Trophoblast cell (in vitro differentiated cells and primary cell): ENCODE results near the gene OCSTAMP.

ENCODE experiments used
- DNase-seq, 2 donors: peaks; one replicate each; pipeline ENCODE4 v3.0.0-alpha.2; 2016
- H2AFZ ChIP-seq: 2 replicates; pipeline ENCODE4 v1.6.1; 2013; ENCODE audit warnings: low read length, moderate library complexity, mild to moderate bottlenecking; ENCODE audit not compliant: insufficient read depth, poor library complexity
- H2AK5ac ChIP-seq: 2 replicates; pipeline ENCODE4 v1.6.1; 2013; ENCODE audit warnings: mild to moderate bottlenecking, low read length
- H2BK120ac ChIP-seq: 2 replicates; pipeline ENCODE4 v1.6.1; 2013; ENCODE audit warnings: low read length, mild to moderate bottlenecking, moderate library complexity; ENCODE audit not compliant: insufficient read depth, poor library complexity
- H2BK12ac ChIP-seq: 2 replicates; pipeline ENCODE4 v1.6.1; 2013; ENCODE audit warnings: mild to moderate bottlenecking, low read length, moderate library complexity
- H2BK5ac ChIP-seq: 2 replicates; pipeline ENCODE4 v1.6.1; 2013; ENCODE audit warnings: low read length, low read depth, moderate library complexity, mild to moderate bottlenecking; ENCODE audit not compliant: poor library complexity
- H3K14ac ChIP-seq: 2 replicates; pipeline ENCODE4 v1.6.1; 2013; ENCODE audit warnings: mild to moderate bottlenecking, low read length
- H3K18ac ChIP-seq: 2 replicates; pipeline ENCODE4 v1.6.1; 2013; ENCODE audit warnings: mild to moderate bottlenecking, low read length
- H3K23ac ChIP-seq: 2 replicates; pipeline ENCODE4 v1.6.1; 2013; ENCODE audit warnings: low read length
- H3K27ac ChIP-seq: 2 replicates; pipeline ENCODE4 v1.5.1; 2013; ENCODE audit warnings: low read depth, mild to moderate bottlenecking, inconsistent platforms, low read length, moderate library complexity
- H3K27me3 ChIP-seq: 2 replicates; pipeline ENCODE4 v1.6.1; 2013; ENCODE audit warnings: inconsistent platforms, mild to moderate bottlenecking, low read length, moderate library complexity; ENCODE audit not compliant: insufficient read depth
- H3K36me3 ChIP-seq, 2 experiments: 1 replicate in 1 of 2; 2 replicates in 1 of 2; pipeline ENCODE4 v1.6.1; 2013; ENCODE audit warnings: low read length in 2 of 2, mild to moderate bottlenecking in 2 of 2, moderate library complexity in 1 of 2; ENCODE audit not compliant: insufficient read depth in 2 of 2, control insufficient read depth in 1 of 2
- H3K4ac ChIP-seq: 2 replicates; pipeline ENCODE4 v1.6.1; 2013; ENCODE audit warnings: low read depth, mild to moderate bottlenecking, low read length, moderate library complexity
- H3K4me1 ChIP-seq, 2 experiments: 1 replicate in 1 of 2; 2 replicates in 1 of 2; pipeline ENCODE4 v1.6.1; 2013; ENCODE audit warnings: low read length in 2 of 2, mild to moderate bottlenecking in 2 of 2, moderate library complexity in 1 of 2; ENCODE audit not compliant: insufficient read depth in 2 of 2, control insufficient read depth in 1 of 2
- H3K4me2 ChIP-seq: 2 replicates; pipeline ENCODE4 v1.6.1; 2013; ENCODE audit warnings: inconsistent platforms, mild to moderate bottlenecking, low read length, moderate library complexity
- H3K4me3 ChIP-seq: 2 replicates; pipeline ENCODE4 v1.5.1; 2013; ENCODE audit warnings: mild to moderate bottlenecking, low read depth, low read length, inconsistent platforms
- H3K79me1 ChIP-seq: one replicate; pipeline ENCODE4 v1.6.1; 2013; ENCODE audit warnings: low read length
- H3K79me2 ChIP-seq: 2 replicates; pipeline ENCODE4 v1.6.1; 2013; ENCODE audit warnings: low read length, mild to moderate bottlenecking; ENCODE audit not compliant: control insufficient read depth, insufficient read depth, poor library complexity
- H3K9ac ChIP-seq: 2 replicates; pipeline ENCODE4 v1.6.1; 2013; ENCODE audit warnings: mild to moderate bottlenecking, low read length
- H3K9me3 ChIP-seq: 2 replicates; pipeline ENCODE4 v1.6.1; 2013; ENCODE audit warnings: low read depth, mild to moderate bottlenecking, control low read depth, inconsistent platforms, low read length; ENCODE audit not compliant: insufficient read depth
- H4K12ac ChIP-seq: 2 replicates; pipeline ENCODE4 v1.6.1; 2013; ENCODE audit warnings: low read depth, mild to moderate bottlenecking, low read length, moderate library complexity
- H4K8ac ChIP-seq: 2 replicates; pipeline ENCODE4 v1.6.1; 2013; ENCODE audit warnings: low read depth, mild to moderate bottlenecking, low read length, moderate library complexity
- H4K91ac ChIP-seq: one replicate; pipeline ENCODE4 v1.6.1; 2013; ENCODE audit warnings: low read depth, mild to moderate bottlenecking, low read length, moderate library complexity
- WGBS: extraction: QIAGEN DNeasy Blood & Tissue Kit; methylation state at CpG from one replicate; pipeline ENCODE4 v1.1.7; 2013; ENCODE audit warnings: missing lambda C conversion rate; ENCODE audit not compliant: insufficient read length, insufficient coverage; ENCODE audit errors: extremely low coverage; 5-methylcytosine and 5-hydroxymethylcytosine counted together

OCSTAMP gene

GRCh38 chr20:46572790-46573189 is 22.3 kb upstream of the OCSTAMP start:
- DNase-seq = no peak
- WGBS = no CpG with 5 or more reads among the region's 3 CpGs
- H3K4ac ChIP-seq = no peak overlapping the region
- no peaks in the 10 kb centered on the region for H3K4me1 ChIP-seq
- H3K9me3 ChIP-seq = no peaks in the 10 kb centered on the region
- no peak overlapping the region for H4K12ac ChIP-seq
- H2AFZ ChIP-seq = no peak overlapping the region
- H4K8ac ChIP-seq = no peak overlapping the region
- H3K18ac ChIP-seq = no peak overlapping the region
- no peaks in the 10 kb centered on the region for H3K27me3 ChIP-seq
- H2BK120ac ChIP-seq = no peak overlapping the region
- no peak overlapping the region for H2BK5ac ChIP-seq
- H3K9ac ChIP-seq = no peak overlapping the region
- H4K91ac ChIP-seq = no peak overlapping the region
- no peak overlapping the region for H3K4me3 ChIP-seq
- no peak overlapping the region for H2BK12ac ChIP-seq
- no peaks in the 10 kb centered on the region for H3K79me1 ChIP-seq
- no peak overlapping the region for H3K23ac ChIP-seq
- no peak overlapping the region for H2AK5ac ChIP-seq
- no peak overlapping the region for H3K27ac ChIP-seq
- no peak overlapping the region for H3K4me2 ChIP-seq
- H3K79me2 ChIP-seq = no peaks in the 10 kb centered on the region
- no peak overlapping the region for H3K14ac ChIP-seq
- H3K36me3 ChIP-seq = no peaks in the 10 kb centered on the region

DNA sequence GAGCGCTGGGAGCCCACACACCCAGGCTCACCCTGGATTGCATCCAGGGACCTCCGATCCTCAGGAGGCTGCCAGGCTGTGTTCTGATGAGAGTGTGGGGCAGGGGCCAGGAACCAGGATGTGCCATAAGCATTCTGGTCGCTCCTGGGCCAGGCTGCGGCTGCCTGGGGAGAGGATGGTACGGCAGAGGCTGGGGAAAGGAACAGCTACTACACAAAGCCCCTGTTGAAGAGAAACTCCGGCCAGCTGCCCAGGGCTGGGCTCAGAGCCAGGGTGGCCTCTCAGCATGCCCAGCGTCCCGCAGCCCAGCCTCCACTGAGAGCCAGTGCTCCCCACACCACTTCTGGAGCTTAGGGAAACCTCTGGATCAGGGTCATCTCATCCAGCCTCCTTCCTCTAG is 21.7 kb upstream of the OCSTAMP start:
- Histone ChIP-seq H3K27ac (no peak overlapping the region), H3K4me1 (no peaks in the 10 kb centered on the region), H3K18ac (no peak overlapping the region), H2BK5ac (no peak overlapping the region), H2BK12ac (no peak overlapping the region), H3K4me3 (no peak overlapping the region), H4K12ac (no peak overlapping the region), H3K27me3 (no peaks in the 10 kb centered on the region), H3K79me1 (no peaks in the 10 kb centered on the region), H2AK5ac (no peak overlapping the region), H3K23ac (no peak overlapping the region), H3K36me3 (no peaks in the 10 kb centered on the region), H3K14ac (no peak overlapping the region), H4K8ac (no peak overlapping the region), H3K4ac (no peak overlapping the region), H2AFZ (no peak overlapping the region), H3K9me3 (no peaks in the 10 kb centered on the region), H2BK120ac (no peak overlapping the region), H4K91ac (no peak overlapping the region), H3K79me2 (no peaks in the 10 kb centered on the region), H3K9ac (no peak overlapping the region), H3K4me2 (no peak overlapping the region)
- no peak for DNase-seq
- no CpG with 5 or more reads among the region's 8 CpGs for WGBS

DNA sequence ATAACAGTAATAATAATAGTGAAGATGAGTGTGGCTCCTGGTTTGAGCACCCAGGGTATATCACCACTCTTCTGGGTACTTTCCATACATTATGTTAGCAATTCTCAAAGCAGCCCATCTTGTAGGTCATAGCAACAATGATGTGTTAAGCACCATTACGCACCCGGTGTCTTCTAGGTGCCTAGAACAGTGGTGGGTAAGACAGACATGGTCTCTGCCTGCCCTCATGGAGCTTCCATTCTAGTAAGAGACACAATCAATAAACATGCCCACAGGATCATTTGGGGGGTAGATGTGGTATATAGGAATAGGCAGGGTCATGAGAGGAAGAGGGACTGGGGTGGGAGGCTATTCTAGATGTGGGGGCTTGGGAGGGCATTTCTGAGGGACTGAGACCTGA is 21.0 kb upstream of the OCSTAMP start:
- Histone ChIP-seq H3K4ac (no peak overlapping the region), H3K9ac (no peak overlapping the region), H3K79me2 (no peaks in the 10 kb centered on the region), H3K23ac (no peak overlapping the region), H3K14ac (no peak overlapping the region), H2BK5ac (no peak overlapping the region), H3K27me3 (no peaks in the 10 kb centered on the region), H2AK5ac (no peak overlapping the region), H3K79me1 (no peaks in the 10 kb centered on the region), H2BK12ac (no peak overlapping the region), H3K4me2 (no peak overlapping the region), H2BK120ac (no peak overlapping the region), H3K4me3 (no peak overlapping the region), H3K27ac (no peak overlapping the region), H4K8ac (no peak overlapping the region), H3K36me3 (no peaks in the 10 kb centered on the region), H3K9me3 (no peaks in the 10 kb centered on the region), H4K12ac (no peak overlapping the region), H3K4me1 (no peaks in the 10 kb centered on the region), H2AFZ (no peak overlapping the region), H4K91ac (no peak overlapping the region), H3K18ac (no peak overlapping the region)
- WGBS = no CpG with 5 or more reads among the region's 2 CpGs
- no peak for DNase-seq

DNA sequence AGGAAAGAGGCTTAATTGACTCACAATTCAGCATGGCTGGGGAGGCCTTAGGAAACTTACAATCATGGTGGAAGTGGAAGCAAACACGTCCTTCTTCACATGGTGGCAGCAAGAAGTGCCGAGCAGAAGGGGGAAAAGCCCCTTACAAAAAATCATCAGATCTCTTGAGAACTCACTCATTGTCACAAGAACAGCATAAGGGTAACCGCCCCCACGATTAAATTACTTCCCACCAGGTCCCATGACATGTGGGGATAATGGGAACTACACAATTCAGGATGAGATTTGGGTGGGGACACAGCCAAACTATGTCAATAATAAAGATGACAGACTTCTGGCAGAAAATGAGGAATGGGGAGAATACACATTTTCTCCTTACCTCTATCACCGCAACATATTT is 20.5 kb upstream of the OCSTAMP start:
- H3K9me3 ChIP-seq = no peaks in the 10 kb centered on the region
- H3K4me1 ChIP-seq = no peaks in the 10 kb centered on the region
- WGBS = no CpG with 5 or more reads among the region's 5 CpGs
- no peaks in the 10 kb centered on the region for H3K79me2 ChIP-seq
- no peak overlapping the region for H2AK5ac ChIP-seq
- H3K23ac ChIP-seq = no peak overlapping the region
- no peak overlapping the region for H4K12ac ChIP-seq
- no peak overlapping the region for H3K14ac ChIP-seq
- H3K79me1 ChIP-seq = no peaks in the 10 kb centered on the region
- H2BK120ac ChIP-seq = no peak overlapping the region
- no peak overlapping the region for H3K4me3 ChIP-seq
- no peak overlapping the region for H3K4me2 ChIP-seq
- H2AFZ ChIP-seq = no peak overlapping the region
- no peak overlapping the region for H3K4ac ChIP-seq
- H4K8ac ChIP-seq = no peak overlapping the region
- no peaks in the 10 kb centered on the region for H3K27me3 ChIP-seq
- H2BK5ac ChIP-seq = no peak overlapping the region
- no peak overlapping the region for H2BK12ac ChIP-seq
- no peaks in the 10 kb centered on the region for H3K36me3 ChIP-seq
- H3K9ac ChIP-seq = no peak overlapping the region
- H3K18ac ChIP-seq = no peak overlapping the region
- H3K27ac ChIP-seq = no peak overlapping the region
- DNase-seq = no peak
- H4K91ac ChIP-seq = no peak overlapping the region
